ENCODE results near the gene LCN6. TPM values are rescaled to one million over a fixed set of nuclear protein-coding genes. Genes with fewer than 3 reads are reported as not detected.
A peak's percentile ranks its signal among the peaks of the same experiment; 100 is the strongest.
"Not testable (repeated sequence)": the region's sequence is repeated elsewhere in the genome, so short reads cannot be mapped to it uniquely, and the experiment has no call there.

The LCN6 gene
- polyA plus RNA-seq, 6 donors from 2014 or later: not detected

DNA sequence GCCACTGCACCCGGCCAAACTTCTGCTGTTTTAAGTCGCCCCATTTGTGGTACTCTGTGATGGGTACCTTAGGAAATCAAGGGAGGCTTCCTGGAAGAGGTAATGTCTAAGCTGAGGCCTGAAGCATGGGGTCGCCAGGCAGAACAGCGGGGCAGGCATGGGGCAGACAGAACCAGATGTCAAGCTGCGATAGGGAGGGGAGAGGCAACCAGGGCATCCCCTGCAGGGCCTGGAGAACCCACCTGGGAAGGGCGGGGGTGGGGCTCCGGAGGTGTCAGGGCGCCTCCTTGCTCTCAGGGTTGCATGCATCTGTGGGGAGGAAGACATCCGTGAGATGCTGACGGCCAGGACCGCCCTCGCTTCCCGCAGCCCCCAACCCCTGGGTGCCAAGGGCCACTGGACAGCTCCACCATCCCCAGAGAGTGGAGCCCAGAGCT is 13.2 kb upstream of the LCN6 start:
- no peak for DNase-seq
- peak overlapping the region in 3 of 8 donors; percentile 29 to 65 (median 58) for H3K4me3 Mint-ChIP-seq
- no peak for ATAC-seq (ENCODE audit: low read depth in 2 of 2)
- H3K27ac Mint-ChIP-seq: peak overlapping the region in 2 of 6 donors; percentile 69 to 90
- H3K36me3 Mint-ChIP-seq: no peaks in the 10 kb centered on the region
- no peaks in the 10 kb centered on the region for H3K27me3 Mint-ChIP-seq
- peaks cover 26 to 55% (median 50%) of the 10 kb centered on the region in 3 donors for H3K4me1 Mint-ChIP-seq
- H3K9me3 Mint-ChIP-seq: no peaks in the 10 kb centered on the region

GRCh38 chr9:136760834-136761544 is 12.7 kb upstream of the LCN6 start:
- not testable (repeated sequence) for ATAC-seq (ENCODE audit: low read depth in 2 of 2); H3K36me3 Mint-ChIP-seq; H3K27me3 Mint-ChIP-seq; DNase-seq; H3K9me3 Mint-ChIP-seq
- peak overlapping the region in 5 of 8 donors; percentile 32 to 80 (median 58) for H3K4me3 Mint-ChIP-seq
- H3K4me1 Mint-ChIP-seq: peaks cover 28 to 55% (median 50%) of the 10 kb centered on the region in 3 donors
- peak overlapping the region; percentile 29 to 93 (median 70) for H3K27ac Mint-ChIP-seq

- peaks cover 29 to 55% (median 44%) of the 10 kb centered on the region in 3 donors for H3K4me1 Mint-ChIP-seq
- H3K9me3 Mint-ChIP-seq: peaks cover 0 to 2% (median 0%) of the 10 kb centered on the region in 7 donors
- ATAC-seq (ENCODE audit: low read depth in 2 of 2) (no peak), DNase-seq (no peak)
- H3K27me3 Mint-ChIP-seq: no peaks in the 10 kb centered on the region
- peak overlapping the region in 2 of 6 donors; percentile 29 to 90 for H3K27ac Mint-ChIP-seq
- peak overlapping the region in 4 of 8 donors; percentile 41 to 80 (median 68) for H3K4me3 Mint-ChIP-seq
- H3K36me3 Mint-ChIP-seq: peaks cover 0 to 5% of the 10 kb centered on the region in 2 donors
Measured at GRCh38 chr9:136760424-136760823, 12.1 kb upstream of the LCN6 start.

GRCh38 chr9:136759436-136760325 is 11.4 kb upstream of the LCN6 start:
- H3K4me1 Mint-ChIP-seq: peaks cover 30 to 57% (median 43%) of the 10 kb centered on the region in 3 donors
- peaks cover 0 to 6% of the 10 kb centered on the region in 2 donors for H3K36me3 Mint-ChIP-seq
- H3K9me3 Mint-ChIP-seq: peaks cover 0 to 4% (median 0%) of the 10 kb centered on the region in 7 donors
- H3K27me3 Mint-ChIP-seq: no peaks in the 10 kb centered on the region
- DNase-seq (no peak), ATAC-seq (ENCODE audit: low read depth in 2 of 2) (no peak)
- peak overlapping the region in 4 of 6 donors; percentile 54 to 90 (median 78) for H3K27ac Mint-ChIP-seq
- H3K4me3 Mint-ChIP-seq: peak overlapping the region in 5 of 8 donors; percentile 37 to 83 (median 61)

DNA sequence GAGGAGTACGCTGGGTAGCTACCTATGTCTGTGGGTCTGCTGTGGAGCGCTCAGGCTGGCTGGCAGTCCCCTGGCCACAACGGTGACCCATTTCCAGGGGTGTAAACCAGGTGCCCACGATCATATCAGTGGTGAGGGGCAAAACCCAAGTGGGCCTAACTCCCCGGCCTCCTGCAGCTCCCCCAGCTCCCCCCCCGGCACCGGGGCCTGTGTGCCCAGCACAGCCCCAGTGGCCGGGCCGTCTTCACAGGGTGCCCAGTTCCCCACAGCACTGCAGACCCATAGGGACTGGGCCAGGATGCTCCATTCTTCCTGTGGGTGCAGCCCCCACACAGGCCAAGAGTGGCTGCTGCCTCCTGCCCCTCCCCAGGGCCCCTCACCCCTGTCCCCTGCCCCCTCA is 10.7 kb upstream of the LCN6 start:
- Mint-ChIP-seq H3K4me3 (peak overlapping the region in 5 of 8 donors; percentile 20 to 96 (median 66)), H3K36me3 (peaks cover 0 to 6% of the 10 kb centered on the region in 2 donors), H3K9me3 (peaks cover 0 to 4% (median 0%) of the 10 kb centered on the region in 7 donors), H3K27me3 (no peaks in the 10 kb centered on the region), H3K27ac (peak overlapping the region in 3 of 6 donors; percentile 24 to 90 (median 47)), H3K4me1 (peaks cover 30 to 62% (median 47%) of the 10 kb centered on the region in 3 donors)
- ATAC-seq (ENCODE audit: low read depth in 2 of 2) (no peak), DNase-seq (no peak)

- Mint-ChIP-seq H3K27me3 (no peaks in the 10 kb centered on the region), H3K36me3 (peaks cover 2 to 9% of the 10 kb centered on the region in 2 donors), H3K4me3 (peak overlapping the region in 7 of 8 donors; percentile 40 to 96 (median 69)), H3K27ac (peak overlapping the region in 5 of 6 donors; percentile 33 to 92 (median 90)), H3K9me3 (peaks cover under 1 to 7% (median 2%) of the 10 kb centered on the region in 7 donors), H3K4me1 (peaks cover 27 to 59% (median 49%) of the 10 kb centered on the region in 3 donors)
- ATAC-seq (ENCODE audit: low read depth in 2 of 2) (peak in 1 of 2 donors; percentile 6), DNase-seq (peak; percentile 34)
Measured at GRCh38 chr9:136757751-136758140, 9.4 kb upstream of the LCN6 start.

- Mint-ChIP-seq H3K4me1 (peaks cover 27 to 61% (median 54%) of the 10 kb centered on the region in 3 donors), H3K27me3 (no peaks in the 10 kb centered on the region), H3K9me3 (peaks cover 4 to 11% (median 6%) of the 10 kb centered on the region in 7 donors), H3K36me3 (peaks cover 6 to 13% of the 10 kb centered on the region in 2 donors), H3K4me3 (peak overlapping the region; percentile 15 to 96 (median 62)), H3K27ac (peak overlapping the region in 5 of 6 donors; percentile 33 to 92 (median 90))
- ATAC-seq (ENCODE audit: low read depth in 2 of 2): peak in 1 of 2 donors; percentile 60
- DNase-seq: no peak
Measured at GRCh38 chr9:136757328-136757727, 9.0 kb upstream of the LCN6 start.

- no peak for ATAC-seq (ENCODE audit: low read depth in 2 of 2)
- Mint-ChIP-seq H3K27me3 (no peaks in the 10 kb centered on the region), H3K9me3 (peaks cover 6 to 16% (median 11%) of the 10 kb centered on the region in 7 donors), H3K36me3 (peaks cover 8 to 18% of the 10 kb centered on the region in 2 donors), H3K4me3 (peak overlapping the region in 5 of 8 donors; percentile 12 to 96 (median 77)), H3K27ac (peak overlapping the region in 4 of 6 donors; percentile 44 to 92 (median 91)), H3K4me1 (peaks cover 27 to 65% (median 55%) of the 10 kb centered on the region in 3 donors)
- DNase-seq: no peak
Measured at GRCh38 chr9:136756836-136757235, 8.5 kb upstream of the LCN6 start.

DNA sequence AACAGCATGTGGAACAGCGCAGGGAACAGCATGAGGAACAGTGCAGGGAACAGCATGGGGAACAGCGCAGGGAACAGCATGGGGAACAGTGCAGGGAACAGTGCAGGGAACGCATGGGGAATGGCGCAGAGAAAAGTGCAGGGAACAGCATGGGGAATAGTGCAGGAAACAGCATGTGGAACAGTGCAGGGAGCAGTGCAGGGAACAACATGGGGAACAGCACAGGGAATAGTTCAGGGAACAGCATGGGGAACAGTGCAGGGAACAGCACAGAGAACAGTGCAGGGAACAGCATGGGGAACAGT is 7.8 kb upstream of the LCN6 start:
- DNase-seq (no peak), ATAC-seq (ENCODE audit: low read depth in 2 of 2) (no peak)
- peaks cover 8 to 21% of the 10 kb centered on the region in 2 donors for H3K36me3 Mint-ChIP-seq
- peak overlapping the region in 4 of 8 donors; percentile 22 to 96 (median 82) for H3K4me3 Mint-ChIP-seq
- no peaks in the 10 kb centered on the region for H3K27me3 Mint-ChIP-seq
- peaks cover 27 to 64% (median 52%) of the 10 kb centered on the region in 3 donors for H3K4me1 Mint-ChIP-seq
- peaks cover 6 to 24% (median 17%) of the 10 kb centered on the region in 7 donors for H3K9me3 Mint-ChIP-seq
- peak overlapping the region in 3 of 6 donors; percentile 88 to 91 (median 90) for H3K27ac Mint-ChIP-seq

- Mint-ChIP-seq H3K36me3 (peaks cover 8 to 21% of the 10 kb centered on the region in 2 donors), H3K4me3 (peak overlapping the region in 5 of 8 donors; percentile 23 to 96 (median 77)), H3K27ac (peak overlapping the region in 3 of 6 donors; percentile 67 to 84 (median 75)), H3K4me1 (peaks cover 26 to 66% (median 52%) of the 10 kb centered on the region in 3 donors), H3K9me3 (peaks cover 6 to 24% (median 17%) of the 10 kb centered on the region in 7 donors)
- not testable (repeated sequence) for ATAC-seq (ENCODE audit: low read depth in 2 of 2); H3K27me3 Mint-ChIP-seq; DNase-seq
Measured at GRCh38 chr9:136755302-136756133, 7.2 kb upstream of the LCN6 start.

- H3K27ac Mint-ChIP-seq: peak overlapping the region in 2 of 6 donors; percentile 90 to 94
- peaks cover 27 to 68% (median 53%) of the 10 kb centered on the region in 3 donors for H3K4me1 Mint-ChIP-seq
- peaks cover 8 to 21% of the 10 kb centered on the region in 2 donors for H3K36me3 Mint-ChIP-seq
- H3K9me3 Mint-ChIP-seq: peaks cover 6 to 29% (median 17%) of the 10 kb centered on the region in 7 donors
- ATAC-seq (ENCODE audit: low read depth in 2 of 2) (peak in 1 of 2 donors; percentile 6), DNase-seq (no peak)
- H3K4me3 Mint-ChIP-seq: peak overlapping the region in 7 of 8 donors; percentile 22 to 96 (median 47)
- no peaks in the 10 kb centered on the region for H3K27me3 Mint-ChIP-seq
Measured at GRCh38 chr9:136754626-136755301, 6.4 kb upstream of the LCN6 start.
